ENCODE measurements around the gene LUC7L. TPM values are rescaled to one million over a fixed set of nuclear protein-coding genes. Genes with fewer than 3 reads are reported as not detected.
"Not testable (repeated sequence)": the region's sequence is repeated elsewhere in the genome, so short reads cannot be mapped to it uniquely, and the experiment has no call there.

The LUC7L gene
- polyA plus RNA-seq, 1 donor, result 168 TPM

DNA sequence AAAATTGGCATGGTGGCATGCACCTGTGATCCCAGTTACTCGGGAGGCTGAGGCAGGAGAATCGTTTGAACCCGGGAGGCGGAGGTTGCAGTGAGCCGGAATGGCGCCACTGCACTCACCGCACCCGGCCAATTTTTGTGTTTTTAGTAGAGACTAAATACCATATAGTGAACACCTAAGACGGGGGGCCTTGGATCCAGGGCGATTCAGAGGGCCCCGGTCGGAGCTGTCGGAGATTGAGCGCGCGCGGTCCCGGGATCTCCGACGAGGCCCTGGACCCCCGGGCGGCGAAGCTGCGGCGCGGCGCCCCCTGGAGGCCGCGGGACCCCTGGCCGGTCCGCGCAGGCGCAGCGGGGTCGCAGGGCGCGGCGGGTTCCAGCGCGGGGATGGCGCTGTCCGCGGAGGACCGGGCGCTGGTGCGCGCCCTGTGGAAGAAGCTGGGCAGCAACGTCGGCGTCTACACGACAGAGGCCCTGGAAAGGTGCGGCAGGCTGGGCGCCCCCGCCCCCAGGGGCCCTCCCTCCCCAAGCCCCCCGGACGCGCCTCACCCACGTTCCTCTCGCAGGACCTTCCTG is 49.1 kb downstream of the LUC7L start, which contains the start of gene HBQ1:
Gene HBQ1, plus strand, starts transcription at position 359 of the 575 bp plus-strand sequence. Its CDS starts 28 bp downstream, at position 387.
- DNase-seq, result no peak

DNA sequence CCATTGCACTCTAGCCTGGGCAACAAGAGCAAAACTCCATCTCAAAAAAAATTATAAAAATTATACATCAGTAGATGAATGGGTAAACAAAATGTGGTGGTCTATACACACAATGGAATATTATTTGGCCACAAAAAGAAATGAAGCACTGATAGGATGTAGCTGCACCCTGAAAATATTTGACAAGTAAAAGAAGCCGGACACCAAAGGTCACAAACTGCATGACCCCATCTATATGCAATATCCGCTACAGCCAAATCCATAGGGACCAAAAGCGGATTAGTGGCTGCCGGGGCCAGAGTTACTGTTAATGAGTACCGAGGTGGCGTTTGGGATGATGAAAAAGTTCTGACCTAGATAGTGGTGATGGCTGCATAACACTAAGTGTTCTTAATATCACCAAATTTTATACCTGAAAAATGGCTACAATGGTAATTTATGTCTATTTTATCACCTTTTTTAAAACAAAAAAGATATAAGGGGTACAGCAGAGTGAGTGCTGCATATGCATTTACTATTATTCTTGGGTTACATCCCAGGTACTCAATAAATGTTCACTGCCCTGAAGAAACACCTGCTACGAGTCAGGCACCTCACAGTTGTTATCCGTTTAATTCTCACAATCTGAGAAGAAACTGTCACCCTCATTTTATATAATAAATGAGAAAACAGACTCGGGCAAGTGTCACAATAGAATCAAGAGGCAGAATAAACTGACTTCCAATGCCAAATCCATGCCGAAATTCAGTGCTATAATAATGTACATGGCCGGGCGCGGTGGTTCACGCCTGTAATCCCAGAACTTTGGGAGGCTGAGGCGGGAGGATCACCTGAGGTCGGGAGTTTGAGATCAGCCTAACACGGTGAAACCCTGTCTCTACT is 49.8 kb downstream of the LUC7L start:
- DNase-seq, result no peak

DNA sequence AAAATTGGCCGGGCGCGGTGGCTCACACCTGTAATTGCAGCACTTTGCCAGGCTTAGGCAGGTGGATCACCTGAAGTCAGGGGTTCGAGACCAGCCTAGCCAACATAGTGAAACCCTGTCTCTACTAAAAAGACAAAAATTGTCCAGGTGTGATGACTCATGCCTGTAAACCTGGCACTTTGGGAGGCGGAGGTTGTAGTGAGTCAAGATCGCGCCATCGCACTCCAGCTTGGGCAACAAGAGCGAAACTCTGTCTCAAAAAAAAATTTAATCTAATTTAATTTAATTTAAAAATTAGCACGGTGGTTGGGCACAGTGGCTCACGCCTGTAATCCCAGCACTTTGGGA is 50.6 kb downstream of the LUC7L start:
- DNase-seq, result no peak

DNA sequence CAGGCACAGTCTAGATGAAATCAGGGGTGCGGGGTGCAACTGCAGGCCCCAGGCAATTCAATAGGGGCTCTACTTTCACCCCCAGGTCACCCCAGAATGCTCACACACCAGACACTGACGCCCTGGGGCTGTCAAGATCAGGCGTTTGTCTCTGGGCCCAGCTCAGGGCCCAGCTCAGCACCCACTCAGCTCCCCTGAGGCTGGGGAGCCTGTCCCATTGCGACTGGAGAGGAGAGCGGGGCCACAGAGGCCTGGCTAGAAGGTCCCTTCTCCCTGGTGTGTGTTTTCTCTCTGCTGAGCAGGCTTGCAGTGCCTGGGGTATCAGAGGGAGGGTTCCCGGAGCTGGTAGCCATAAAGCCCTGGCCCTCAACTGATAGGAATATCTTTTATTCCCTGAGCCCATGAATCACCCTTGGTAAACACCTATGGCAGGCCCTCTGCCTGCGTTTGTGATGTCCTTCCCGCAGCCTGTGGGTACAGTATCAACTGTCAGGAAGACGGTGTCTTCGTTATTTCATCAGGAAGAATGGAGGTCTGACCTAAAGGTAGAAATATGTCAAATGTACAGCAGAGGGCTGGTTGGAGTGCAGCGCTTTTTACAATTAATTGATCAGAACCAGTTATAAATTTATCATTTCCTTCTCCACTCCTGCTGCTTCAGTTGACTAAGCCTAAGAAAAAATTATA is 51.1 kb downstream of the LUC7L start:
- DNase-seq, result no peak

DNA sequence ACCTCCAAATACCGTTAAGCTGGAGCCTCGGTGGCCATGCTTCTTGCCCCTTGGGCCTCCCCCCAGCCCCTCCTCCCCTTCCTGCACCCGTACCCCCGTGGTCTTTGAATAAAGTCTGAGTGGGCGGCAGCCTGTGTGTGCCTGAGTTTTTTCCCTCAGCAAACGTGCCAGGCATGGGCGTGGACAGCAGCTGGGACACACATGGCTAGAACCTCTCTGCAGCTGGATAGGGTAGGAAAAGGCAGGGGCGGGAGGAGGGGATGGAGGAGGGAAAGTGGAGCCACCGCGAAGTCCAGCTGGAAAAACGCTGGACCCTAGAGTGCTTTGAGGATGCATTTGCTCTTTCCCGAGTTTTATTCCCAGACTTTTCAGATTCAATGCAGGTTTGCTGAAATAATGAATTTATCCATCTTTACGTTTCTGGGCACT is 51.8 kb downstream of the LUC7L start:
- no peak for DNase-seq

DNA sequence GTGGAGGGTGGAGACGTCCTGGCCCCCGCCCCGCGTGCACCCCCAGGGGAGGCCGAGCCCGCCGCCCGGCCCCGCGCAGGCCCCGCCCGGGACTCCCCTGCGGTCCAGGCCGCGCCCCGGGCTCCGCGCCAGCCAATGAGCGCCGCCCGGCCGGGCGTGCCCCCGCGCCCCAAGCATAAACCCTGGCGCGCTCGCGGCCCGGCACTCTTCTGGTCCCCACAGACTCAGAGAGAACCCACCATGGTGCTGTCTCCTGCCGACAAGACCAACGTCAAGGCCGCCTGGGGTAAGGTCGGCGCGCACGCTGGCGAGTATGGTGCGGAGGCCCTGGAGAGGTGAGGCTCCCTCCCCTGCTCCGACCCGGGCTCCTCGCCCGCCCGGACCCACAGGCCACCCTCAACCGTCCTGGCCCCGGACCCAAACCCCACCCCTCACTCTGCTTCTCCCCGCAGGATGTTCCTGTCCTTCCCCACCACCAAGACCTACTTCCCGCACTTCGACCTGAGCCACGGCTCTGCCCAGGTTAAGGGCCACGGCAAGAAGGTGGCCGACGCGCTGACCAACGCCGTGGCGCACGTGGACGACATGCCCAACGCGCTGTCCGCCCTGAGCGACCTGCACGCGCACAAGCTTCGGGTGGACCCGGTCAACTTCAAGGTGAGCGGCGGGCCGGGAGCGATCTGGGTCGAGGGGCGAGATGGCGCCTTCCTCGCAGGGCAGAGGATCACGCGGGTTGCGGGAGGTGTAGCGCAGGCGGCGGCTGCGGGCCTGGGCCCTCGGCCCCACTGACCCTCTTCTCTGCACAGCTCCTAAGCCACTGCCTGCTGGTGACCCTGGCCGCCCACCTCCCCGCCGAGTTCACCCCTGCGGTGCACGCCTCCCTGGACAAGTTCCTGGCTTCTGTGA is 52.5 kb downstream of the LUC7L start, which contains the start of gene HBA1:
Gene HBA1, plus strand, starts transcription at position 204 of the 906 bp plus-strand sequence. Its CDS starts 37 bp downstream, at position 241.
- not testable (repeated sequence) for DNase-seq

DNA sequence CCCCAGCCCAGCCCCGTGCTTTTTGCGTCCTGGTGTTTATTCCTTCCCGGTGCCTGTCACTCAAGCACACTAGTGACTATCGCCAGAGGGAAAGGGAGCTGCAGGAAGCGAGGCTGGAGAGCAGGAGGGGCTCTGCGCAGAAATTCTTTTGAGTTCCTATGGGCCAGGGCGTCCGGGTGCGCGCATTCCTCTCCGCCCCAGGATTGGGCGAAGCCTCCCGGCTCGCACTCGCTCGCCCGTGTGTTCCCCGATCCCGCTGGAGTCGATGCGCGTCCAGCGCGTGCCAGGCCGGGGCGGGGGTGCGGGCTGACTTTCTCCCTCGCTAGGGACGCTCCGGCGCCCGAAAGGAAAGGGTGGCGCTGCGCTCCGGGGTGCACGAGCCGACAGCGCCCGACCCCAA is 53.2 kb downstream of the LUC7L start:
- not testable (repeated sequence) for DNase-seq

DNA sequence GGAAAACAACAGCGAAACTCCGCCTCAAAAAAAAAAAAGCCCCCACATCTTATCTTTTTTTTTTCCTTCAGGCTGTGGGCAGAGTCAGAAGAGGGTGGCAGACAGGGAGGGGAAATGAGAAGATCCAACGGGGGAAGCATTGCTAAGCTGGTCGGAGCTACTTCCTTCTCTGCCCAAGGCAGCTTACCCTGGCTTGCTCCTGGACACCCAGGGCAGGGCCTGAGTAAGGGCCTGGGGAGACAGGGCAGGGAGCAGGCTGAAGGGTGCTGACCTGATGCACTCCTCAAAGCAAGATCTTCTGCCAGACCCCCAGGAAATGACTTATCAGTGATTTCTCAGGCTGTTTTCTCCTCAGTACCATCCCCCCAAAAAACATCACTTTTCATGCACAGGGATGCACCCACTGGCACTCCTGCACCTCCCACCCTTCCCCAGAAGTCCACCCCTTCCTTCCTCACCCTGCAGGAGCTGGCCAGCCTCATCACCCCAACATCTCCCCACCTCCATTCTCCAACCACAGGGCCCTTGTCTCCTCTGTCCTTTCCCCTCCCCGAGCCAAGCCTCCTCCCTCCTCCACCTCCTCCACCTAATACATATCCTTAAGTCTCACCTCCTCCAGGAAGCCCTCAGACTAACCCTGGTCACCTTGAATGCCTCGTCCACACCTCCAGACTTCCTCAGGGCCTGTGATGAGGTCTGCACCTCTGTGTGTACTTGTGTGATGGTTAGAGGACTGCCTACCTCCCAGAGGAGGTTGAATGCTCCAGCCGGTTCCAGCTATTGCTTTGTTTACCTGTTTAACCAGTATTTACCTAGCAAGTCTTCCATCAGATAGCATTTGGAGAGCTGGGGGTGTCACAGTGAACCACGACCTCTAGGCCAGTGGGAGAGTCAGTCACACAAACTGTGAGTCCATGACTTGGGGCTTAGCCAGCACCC is 54.0 kb downstream of the LUC7L start:
- DNase-seq, result no peak

DNA sequence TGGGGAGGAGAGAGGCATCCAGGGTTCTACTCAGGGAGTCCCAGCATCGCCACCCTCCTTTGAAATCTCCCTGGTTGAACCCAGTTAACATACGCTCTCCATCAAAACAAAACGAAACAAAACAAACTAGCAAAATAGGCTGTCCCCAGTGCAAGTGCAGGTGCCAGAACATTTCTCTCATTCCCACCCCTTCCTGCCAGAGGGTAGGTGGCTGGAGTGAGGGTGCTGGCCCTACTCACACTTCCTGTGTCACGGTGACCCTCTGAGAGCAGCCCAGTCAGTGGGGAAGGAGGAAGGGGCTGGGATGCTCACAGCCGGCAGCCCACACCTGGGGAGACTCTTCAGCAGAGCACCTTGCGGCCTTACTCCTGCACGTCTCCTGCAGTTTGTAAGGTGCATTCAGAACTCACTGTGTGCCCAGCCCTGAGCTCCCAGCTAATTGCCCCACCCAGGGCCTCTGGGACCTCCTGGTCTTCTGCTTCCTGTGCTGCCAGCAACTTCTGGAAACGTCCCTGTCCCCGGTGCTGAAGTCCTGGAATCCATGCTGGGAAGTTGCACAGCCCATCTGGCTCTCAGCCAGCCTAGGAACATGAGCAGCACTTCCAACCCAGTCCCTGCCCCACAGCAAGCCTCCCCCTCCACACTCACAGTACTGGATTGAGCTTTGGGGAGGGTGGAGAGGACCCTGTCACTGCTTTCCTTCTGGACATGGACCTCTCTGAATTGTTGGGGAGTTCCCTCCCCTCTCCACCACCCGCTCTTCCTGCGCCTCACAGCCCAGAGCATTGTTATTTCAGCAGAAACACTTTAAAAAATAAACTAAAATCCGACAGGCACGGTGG is 55.1 kb downstream of the LUC7L start:
- not testable (repeated sequence) for DNase-seq

DNA sequence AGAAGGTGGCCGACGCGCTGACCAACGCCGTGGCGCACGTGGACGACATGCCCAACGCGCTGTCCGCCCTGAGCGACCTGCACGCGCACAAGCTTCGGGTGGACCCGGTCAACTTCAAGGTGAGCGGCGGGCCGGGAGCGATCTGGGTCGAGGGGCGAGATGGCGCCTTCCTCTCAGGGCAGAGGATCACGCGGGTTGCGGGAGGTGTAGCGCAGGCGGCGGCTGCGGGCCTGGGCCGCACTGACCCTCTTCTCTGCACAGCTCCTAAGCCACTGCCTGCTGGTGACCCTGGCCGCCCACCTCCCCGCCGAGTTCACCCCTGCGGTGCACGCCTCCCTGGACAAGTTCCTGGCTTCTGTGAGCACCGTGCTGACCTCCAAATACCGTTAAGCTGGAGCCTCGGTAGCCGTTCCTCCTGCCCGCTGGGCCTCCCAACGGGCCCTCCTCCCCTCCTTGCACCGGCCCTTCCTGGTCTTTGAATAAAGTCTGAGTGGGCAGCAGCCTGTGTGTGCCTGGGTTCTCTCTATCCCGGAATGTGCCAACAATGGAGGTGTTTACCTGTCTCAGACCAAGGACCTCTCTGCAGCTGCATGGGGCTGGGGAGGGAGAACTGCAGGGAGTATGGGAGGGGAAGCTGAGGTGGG is 55.9 kb downstream of the LUC7L start:
- not testable (repeated sequence) for DNase-seq

DNA sequence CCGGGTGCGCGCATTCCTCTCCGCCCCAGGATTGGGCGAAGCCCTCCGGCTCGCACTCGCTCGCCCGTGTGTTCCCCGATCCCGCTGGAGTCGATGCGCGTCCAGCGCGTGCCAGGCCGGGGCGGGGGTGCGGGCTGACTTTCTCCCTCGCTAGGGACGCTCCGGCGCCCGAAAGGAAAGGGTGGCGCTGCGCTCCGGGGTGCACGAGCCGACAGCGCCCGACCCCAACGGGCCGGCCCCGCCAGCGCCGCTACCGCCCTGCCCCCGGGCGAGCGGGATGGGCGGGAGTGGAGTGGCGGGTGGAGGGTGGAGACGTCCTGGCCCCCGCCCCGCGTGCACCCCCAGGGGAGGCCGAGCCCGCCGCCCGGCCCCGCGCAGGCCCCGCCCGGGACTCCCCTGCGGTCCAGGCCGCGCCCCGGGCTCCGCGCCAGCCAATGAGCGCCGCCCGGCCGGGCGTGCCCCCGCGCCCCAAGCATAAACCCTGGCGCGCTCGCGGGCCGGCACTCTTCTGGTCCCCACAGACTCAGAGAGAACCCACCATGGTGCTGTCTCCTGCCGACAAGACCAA is 56.8 kb downstream of the LUC7L start, which contains the start of gene HBA2:
Gene HBA2, plus strand, starts transcription at position 503 of the 568 bp plus-strand sequence. Its CDS starts 37 bp downstream, at position 540.
- not testable (repeated sequence) for DNase-seq

DNA sequence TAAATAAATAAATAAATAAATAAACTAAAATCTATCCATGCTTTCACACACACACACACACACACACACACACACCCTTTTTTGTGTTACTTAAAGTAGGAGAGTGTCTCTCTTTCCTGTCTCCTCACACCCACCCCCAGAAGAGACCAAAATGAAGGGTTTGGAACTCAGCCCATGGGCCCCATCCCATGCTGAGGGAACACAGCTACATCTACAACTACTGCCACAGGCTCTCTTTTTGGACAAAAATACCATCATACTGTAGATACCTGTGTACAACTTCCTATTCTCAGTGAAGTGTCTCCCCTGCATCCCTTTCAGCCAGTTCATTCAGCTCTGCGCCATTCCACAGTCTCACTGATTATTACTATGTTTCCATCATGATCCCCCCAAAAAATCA is 58.5 kb downstream of the LUC7L start:
- no peak for DNase-seq

DNA sequence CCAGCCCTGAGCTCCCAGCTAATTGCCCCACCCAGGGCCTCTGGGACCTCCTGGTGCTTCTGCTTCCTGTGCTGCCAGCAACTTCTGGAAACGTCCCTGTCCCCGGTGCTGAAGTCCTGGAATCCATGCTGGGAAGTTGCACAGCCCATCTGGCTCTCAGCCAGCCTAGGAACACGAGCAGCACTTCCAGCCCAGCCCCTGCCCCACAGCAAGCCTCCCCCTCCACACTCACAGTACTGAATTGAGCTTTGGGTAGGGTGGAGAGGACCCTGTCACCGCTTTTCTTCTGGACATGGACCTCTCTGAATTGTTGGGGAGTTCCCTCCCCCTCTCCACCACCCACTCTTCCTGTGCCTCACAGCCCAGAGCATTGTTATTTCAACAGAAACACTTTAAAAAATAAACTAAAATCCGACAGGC is 59.2 kb downstream of the LUC7L start:
- DNase-seq, result not testable (repeated sequence)

DNA sequence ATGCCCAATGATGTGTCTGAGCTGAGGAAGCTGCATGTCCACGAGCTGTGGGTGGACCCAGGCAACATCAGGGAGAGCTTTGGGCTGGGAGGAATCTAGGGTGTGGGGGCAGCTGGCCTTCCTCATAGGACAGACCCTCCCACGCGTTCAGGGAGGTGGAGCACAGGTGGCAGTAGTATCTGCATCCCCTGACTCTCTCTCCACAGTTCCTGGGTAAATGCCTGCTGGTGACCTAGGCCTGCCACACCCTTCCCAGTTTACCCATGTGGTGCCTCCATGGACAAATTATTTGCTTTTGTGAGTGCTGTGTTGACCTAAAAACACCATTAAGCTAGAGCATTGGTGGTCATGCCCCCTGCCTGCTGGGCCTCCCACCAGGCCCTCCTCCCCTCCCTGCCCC is 60.2 kb downstream of the LUC7L start:
- DNase-seq, result no peak

DNA sequence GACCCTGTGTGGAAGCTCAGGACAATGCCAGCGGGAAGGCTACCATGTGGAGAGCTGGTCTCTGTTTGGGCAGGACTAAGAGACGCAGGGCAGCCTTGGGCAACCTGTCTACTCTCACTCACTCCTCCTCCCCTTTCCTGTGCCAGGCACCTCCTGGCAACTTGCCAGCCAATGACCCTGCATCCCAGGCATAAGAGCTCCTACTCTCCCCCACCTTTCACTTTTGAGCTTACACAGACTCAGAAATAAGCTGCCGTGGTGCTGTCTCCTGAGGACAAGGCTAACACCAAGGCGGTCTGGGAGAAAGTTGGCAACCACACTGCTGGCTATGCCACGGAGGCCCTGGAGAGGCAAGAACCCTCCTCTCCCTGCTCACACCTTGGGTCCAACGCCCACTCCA is 60.8 kb downstream of the LUC7L start:
- DNase-seq, result no peak

DNA sequence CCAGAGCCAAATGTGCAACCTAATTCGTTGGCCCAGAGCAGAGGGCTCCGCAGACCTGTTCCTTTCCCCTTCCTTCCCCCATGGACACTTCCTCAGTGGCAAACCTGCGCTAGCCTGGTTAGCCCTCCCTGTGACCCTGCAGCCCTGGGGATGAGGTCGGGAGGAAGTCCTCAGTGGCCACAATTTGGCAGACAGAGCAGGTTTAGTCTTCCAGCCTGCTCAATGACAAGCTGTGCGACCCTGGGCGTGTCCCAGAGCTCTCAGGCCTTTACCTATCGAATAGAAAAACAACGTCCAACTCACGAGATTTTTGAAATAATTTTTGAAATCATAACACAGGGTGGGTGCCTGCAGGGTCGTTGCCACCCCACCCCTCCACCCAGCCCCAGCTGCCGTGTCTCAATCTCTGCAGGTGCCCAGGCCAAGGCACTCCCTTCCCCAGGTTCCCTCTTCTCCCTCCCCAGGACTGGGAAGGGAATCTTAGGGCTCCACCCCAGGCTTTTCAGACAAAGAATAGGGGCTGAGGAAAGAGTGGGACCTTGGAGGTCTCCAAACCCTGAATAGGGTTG is 62.0 kb downstream of the LUC7L start:
- no peak for DNase-seq

DNA sequence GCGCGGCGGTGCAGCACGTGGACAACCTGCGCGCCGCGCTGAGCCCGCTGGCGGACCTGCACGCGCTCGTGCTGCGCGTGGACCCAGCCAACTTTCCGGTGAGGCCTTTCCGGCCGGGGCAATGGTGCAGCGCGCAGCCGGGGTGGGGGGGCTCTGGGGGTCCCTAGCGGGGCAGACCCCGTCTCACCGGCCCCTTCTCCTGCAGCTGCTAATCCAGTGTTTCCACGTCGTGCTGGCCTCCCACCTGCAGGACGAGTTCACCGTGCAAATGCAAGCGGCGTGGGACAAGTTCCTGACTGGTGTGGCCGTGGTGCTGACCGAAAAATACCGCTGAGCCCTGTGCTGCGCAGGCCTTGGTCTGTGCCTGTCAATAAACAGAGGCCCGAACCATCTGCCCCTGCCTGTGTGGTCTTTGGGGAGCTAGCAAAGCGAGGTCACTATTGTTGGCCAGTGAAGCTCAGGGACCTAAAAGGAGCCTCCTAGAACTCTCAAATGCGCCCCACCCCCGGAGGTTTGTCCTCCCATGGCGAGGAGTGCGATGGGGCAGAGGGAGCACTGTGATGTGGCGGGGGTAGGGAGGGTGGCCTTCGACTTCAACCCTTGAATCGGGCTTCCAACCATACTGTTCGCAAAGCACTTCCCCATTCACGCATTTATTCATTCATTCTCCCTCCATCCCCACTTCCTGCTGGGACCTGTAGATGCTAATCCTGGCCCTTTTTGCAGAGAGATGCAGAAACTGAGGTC is 62.7 kb downstream of the LUC7L start:
- no peak for DNase-seq
